Stimulated activated CD8-positive, alpha-beta memory T cell treated with anti-CD3 and anti-CD28 coated beads, Interleukin-12 subunit alpha, Interleukin-12 subunit beta, amount 100 ng/mL, for 24 hours (primary cell): Measurements from ENCODE around the gene PLEK.
"Not testable (repeated sequence)": the region's sequence is repeated elsewhere in the genome, so short reads cannot be mapped to it uniquely, and the experiment has no call there.

Source experiments
- DNase-seq: peaks from one replicate; pipeline ENCODE4 v3.0.0-alpha.2; 2020; ENCODE audit errors: extremely low read depth

The PLEK gene

DNA sequence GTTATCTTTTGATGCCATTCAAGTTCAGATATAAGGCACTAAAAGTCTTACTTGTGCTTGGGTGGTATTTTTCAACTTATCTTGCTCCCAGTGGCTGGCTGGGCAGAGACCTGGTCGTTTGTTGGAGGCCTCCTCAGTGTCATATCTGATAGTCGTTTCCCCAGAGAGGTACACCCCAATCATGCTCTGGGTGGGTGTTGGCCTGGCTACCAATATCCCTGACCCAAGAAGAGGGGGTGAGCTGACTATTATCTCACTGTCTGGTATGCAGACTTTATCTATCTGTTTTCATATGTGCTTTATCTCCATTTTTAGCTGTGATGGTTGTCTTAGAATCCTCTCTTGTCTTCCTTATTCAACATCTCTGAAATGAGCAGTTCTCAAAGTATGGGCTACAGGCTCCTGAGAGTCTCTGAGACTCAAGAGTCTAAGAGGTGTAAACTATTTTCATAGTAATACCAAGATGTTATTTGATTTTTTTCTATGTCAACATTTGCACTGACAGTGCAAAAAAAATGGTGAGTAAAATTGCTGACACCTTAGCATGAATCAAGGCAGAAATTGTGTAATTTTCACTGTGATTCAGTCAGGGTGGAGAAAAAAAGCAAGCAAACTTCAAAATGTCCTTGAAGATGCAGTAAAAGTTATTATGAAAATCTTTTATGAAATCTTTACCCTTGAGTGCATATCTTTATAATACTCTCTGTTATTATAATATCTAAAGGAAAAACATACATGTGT, 12.3 kb upstream of the PLEK start:
- no peak for DNase-seq

DNA sequence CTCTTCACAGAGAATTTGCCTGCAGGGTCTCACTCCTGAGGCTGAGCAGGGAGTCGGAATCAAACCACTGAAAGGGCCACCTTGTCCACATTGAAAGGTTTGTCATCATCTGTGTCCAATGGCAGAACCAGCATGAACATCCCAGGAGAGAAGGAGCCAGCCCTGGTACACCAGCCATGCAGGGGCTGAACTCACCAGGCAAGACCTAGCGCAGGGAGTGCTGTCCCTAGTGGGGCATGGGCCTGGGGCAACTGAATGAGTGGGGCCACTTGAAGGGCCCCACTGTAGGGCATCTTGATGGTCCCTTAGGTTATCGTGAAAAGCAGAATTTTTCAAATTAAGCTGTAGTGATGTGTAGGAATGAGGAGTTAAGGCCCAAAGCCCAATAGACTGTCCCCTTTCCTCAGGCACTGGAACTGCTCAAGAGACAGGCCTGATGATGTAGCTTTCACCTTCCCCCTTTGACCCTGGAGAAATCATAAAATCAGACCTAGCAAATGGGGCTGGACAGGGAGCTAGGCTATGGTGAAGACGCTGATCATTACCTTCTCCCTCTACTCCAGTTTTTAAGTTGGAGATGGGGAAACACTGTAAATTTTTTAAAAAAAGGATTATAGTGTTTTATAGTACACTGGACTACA, 8.4 kb upstream of the PLEK start:
- DNase-seq = no peak

DNA sequence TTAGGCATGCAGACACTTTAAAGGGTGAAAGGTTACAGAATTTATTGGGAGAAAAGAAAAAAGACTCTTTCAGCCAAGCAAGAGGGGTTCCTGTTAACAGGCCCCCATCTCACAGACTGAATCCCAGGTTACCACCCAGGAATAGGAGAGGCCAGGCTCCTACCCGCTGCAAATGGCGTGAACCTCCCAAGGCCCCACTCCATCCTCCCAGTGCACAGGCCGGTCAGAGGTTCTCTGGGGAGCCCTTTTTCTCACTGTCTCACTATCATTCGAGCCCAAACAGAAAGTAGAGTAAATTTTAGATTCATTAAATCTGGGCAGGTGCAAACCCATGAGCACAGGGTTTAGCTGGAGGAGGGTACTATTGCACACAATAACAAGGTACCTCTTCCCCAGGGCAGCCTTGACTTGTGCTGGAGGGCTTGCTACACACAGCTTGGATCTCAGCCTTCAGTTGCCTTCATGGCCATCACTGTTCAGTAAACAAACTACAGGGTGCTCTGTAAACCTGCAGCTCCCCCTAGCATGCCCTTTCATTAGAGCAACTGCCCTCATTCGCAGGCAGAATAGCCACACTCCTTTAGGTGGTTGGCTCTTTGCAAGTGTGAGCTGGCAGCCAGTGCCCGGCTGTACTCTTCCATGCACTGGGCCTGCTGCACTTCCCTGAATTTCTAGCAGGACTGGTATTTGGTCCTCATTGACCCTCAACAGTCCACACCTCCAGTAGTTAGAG, 7.3 kb upstream of the PLEK start:
- no peak for DNase-seq

DNA sequence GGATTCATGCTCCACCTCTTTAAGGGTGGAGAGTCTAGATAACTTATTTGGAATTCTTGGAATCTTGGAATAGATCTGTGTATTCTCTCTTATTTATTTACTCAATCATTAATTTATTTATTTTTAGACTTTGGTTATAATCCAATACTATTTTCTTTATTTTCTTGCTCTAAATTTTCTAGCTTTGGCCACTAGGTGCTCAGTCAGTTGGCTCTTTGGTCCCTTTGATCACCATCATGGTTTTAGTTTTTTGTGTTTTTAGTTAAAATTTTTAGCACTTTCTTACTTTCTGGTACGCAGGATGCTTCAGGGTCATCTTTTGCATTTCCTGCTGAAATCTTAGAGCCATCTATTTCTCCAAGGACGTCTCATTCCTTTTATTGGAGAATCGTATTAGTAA, 5.2 kb upstream of the PLEK start:
- DNase-seq = no peak

DNA sequence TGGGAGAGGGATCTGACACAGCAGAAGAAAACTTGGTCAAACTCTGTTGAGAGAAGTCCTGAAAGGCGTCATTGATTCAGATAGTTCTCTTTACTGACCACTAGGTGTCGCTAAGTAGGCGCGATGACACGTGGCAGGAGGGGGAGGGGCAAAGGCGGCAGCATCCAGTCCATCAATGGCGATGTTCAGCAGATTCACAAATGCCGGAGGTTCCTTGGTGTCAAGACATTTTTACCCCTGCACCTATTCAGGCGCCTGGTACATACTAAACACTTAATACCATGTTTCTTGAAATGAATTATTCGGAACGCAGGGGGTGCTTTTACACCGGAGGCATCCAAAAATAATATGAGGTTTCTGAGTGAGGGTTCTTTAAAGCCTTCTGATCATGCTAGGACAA, 3.0 kb upstream of the PLEK start:
- DNase-seq = peak; percentile 53

DNA sequence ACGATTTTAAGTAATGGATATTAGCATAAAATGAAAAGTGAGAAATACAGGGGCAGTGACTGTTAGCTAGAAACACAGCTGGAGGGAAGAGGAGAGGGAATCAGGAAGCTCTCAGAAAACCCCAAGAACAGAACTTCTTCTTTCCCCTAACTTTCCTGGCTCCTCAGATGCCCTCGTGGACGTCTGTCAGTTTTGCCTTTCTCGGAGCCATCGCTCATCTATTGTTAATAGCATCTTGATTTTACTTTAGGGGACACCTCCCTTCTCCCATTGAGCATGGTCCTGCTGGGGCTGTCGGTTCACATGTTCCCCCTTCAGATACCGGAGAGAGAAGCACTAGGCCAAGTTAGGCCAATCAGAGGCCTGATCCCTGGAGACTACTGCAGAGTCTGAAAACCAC, 2.3 kb upstream of the PLEK start:
- DNase-seq = no peak

DNA sequence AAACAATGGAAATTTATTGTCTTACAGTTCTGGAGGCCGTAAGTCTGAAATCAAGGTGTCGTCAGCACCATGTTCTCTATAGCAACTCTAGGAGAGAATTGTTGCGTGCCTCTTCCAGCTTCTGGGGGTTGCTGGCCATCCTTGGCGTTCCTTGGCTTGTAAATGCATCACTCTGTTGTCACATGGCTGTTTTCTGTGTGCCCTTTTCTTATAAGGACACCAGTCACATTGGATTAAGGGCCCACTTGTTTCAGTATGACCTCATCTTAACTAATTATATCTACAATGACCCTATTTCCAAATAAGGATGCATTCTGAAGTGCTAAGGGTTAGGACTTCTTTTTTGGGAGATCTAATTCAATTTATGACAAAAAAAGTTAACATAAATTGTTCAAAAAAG, 1.4 kb upstream of the PLEK start:
- no peak for DNase-seq

DNA sequence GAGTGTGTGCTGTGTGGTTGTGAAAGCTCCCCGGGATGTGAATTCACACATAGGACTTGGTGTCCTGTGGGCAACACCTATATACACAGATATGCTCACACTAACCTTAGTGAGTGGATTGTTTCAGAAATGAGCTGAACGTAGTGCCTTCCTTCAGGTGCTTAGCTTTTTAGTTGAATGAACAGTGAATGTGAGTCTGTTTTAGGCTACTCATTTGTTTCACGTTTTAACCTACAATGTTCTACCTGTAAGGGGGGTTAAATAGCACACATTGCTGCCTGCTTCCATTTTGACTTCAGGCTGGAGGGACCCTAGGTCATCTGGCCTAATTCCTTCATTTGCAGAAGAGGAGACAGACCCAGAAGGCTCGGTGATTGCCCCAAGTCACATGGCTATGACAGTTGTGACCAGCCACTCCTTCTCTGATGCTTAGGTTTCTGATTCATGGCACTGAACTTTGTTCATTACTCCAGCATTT, 1.0 kb downstream of the PLEK start:
- no peak for DNase-seq

DNA sequence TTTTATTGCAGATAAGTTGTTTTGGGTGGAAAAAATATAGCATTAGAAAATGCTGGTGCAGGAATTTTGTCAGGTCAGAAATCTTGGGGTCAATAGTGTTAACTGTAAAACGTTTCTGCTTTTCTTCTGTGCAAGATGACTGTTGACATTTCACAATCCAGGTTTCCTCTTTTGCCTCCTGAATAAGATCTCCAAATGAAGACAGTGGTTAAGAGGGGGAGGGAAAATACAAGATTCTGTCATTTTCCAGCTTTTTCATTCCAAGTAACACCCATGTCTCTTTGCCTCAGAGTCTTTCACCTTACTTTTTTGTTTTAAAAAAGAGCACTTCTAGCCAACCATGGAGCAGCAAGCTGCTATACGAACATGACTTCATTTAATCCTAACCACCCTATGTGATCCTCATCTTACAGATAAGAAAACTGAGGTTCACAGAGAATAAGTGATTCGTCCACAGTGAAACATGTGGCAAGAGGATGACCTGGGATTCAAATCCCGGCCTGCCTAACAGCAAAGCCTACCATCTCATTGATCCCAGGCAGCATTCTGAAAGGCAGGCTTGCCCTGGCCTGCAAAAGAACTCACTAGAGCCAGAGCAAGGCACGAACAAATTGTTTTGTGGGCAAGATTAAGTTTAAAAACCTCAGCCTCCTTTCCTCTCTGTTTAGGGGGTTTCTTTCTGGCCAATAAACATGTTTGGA, 3.0 kb downstream of the PLEK start:
- no peak for DNase-seq

DNA sequence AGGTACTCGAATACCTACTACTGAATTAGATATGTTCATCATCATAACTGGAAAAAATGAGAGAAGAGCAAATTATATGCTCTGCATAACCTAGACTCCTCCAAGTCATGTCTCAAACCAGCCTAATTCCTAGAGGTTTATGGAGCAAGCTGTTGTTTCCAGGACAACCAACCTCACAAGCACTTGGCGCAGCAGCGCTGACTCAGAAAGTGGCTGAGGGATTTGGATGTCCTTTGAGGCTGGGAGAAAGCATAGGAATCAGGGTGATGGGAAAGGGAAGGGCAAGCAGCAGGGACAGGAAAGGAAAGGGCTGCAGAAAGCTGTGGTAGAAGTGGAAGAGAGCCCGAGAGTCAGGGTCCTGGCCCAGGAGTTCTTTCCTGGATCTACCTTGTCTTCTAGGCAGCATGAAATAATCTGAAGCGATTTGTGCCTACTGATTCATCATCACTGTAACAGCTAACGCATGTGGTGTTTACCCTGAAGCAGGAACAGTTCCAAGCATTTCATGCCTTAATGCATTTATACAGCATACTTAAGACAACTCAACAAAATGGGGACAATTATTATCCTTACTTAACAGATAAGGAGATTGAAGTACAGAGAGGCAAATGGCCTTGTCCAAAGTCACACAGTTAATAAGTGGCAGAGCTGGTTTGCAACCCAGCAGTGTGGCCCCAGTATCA, 3.7 kb downstream of the PLEK start:
- no peak for DNase-seq

DNA sequence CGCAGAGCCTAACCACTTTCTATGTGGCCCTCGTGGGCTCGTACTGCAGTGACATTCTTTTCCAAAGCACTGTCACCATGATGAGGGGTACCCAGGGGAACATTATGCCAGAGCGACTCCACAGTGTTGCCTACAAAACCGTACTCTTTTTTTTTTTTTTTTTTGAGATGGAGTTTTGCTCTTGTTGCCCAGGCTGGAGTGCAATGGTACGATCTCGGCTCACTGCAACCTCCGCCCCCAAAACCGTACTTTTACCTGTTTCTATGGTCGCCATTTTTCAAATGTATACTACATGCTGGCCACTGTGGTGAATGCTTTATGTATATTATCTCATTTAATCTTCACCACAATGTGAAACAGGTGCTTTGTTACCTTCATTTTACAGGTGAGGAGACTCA, 4.3 kb downstream of the PLEK start:
- no peak for DNase-seq

DNA sequence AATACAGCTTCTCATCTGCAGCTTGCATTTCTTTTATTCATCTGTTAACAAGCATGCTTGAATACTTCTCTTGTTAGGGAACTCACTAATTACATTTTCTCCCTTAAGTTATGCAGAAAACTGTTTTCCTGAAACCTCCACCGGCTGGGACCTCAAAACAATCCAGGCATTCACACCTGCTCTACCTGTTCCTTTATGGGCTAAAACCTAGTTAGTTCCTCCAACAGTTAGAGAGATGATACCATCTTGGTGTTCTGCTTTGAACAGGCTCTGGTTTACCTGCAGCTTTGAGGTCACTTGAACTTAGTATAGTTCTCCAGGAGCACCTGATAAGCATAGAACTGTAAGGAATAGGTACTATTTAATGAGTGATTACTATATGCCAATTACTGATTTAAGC, 6.1 kb downstream of the PLEK start:
- DNase-seq = no peak

DNA sequence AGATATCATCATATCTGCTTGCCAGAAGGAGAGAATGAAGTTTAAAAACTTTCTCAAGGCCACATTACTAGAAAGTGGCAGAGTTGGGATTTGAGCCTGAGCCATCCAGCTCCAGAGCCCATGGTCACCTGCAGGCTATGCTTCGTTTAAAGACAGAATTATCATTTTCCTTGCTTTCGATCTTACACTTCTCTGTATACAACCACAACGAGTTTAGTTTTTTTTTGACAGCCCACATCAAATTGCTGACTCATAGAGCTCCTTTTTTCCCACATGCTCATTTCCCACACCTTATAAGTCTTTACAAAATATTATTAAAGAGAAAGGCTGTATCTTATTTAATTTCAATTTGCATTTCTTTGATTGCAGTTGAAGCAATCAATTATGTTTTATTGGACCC, 6.5 kb downstream of the PLEK start:
- no peak for DNase-seq

DNA sequence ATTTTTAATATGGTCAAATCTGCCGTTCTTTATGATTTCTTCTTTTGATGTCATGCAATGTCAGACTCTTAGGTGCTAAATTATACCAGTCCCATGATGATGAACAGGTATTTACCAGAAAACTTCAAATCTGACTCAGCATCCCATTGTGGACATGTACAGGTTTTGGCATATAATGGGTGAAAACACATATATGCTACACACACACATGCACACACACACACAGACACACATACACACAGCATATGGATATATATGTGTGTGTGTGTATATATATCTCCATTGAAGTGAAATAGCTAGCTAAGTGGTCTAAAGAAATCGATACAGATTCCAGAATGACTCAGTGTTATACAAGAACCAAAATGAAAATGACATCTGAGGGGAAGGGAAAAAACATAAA, 7.4 kb downstream of the PLEK start:
- DNase-seq = no peak

DNA sequence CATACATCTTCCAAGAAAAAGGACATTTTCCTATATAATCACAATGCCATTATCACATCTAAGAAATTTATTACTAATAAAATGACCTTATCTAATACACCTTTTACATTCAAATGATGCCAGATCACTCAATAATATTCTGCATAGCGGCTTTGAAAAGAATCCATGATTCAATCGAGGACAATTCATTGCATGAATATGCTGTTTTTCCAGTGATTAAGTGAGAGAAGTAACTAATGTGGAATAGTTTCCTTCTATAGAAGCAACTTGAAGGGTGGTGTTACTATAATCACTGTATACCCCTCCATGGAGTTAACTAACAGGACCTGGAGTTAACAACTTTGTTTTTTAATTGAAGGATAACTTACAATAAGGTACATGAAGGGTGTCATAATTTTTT, 9.1 kb downstream of the PLEK start:
- DNase-seq = no peak

DNA sequence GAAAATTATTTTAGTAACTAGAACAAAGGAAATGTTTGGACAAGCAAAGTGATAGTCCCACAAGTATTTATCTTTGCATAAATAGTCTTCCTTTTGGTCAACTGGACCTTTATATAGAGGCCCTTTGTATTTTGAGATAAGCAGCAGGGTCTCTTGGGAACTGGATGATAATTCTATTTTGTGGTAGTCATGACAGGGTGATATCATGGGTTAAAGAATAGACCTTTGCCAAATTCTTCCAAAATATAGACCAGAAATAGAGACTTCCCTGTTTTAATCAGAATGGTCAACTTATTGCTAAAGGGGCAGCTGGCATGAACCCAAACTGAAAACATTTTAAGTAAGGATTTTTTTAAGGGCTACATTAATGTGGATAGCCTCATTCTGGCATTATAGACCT, 10.5 kb downstream of the PLEK start:
- DNase-seq = no peak

DNA sequence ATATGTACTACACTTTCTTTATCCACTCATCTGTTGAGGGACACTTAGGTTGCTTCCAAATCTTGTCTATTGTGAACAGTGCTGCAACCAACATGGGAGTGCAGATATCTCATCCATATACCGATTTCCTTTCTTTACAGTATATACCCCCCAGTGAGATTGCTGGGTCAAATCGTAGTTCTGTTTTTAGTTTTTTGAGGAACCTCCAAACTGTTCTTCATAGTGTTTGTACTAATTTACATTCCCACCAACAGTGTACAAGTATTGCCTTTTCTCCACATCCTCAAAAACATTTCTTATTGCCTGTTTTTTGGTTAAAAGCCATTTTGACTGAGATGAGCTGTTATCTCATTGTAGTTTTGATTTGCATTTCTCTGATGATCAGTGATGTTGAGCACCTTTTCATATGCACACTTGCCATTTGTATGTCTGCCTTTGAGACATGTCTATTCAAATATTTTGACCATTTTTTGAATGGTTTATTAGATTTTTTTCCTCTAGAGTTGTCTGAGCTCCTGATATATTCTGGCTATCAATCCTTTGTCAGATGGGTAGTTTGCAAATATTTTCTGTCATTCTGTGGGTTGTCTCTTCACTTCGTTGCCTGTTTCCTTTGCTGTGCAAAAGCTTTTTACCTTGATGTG, 12.2 kb downstream of the PLEK start:
- no peak for DNase-seq

DNA sequence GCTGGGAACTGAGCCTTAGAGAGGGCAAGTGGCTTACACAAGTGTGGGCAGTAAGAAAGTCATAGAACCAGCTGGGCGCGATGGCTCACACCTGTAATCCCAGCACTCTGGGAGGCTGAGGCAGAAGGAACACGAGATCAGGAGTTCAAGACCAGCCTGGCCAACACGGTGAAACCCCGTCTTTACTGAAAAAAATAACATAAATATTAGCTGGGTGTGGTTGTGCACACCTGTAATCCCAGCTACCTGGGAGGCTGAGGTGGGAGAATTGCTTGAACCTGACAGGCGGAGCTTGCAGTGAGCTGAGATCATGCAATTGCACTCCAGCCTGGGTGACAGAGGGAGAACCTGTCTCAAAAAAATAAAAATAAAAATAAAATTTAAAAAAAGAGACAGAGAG, 13.7 kb downstream of the PLEK start:
- DNase-seq = not testable (repeated sequence)

DNA sequence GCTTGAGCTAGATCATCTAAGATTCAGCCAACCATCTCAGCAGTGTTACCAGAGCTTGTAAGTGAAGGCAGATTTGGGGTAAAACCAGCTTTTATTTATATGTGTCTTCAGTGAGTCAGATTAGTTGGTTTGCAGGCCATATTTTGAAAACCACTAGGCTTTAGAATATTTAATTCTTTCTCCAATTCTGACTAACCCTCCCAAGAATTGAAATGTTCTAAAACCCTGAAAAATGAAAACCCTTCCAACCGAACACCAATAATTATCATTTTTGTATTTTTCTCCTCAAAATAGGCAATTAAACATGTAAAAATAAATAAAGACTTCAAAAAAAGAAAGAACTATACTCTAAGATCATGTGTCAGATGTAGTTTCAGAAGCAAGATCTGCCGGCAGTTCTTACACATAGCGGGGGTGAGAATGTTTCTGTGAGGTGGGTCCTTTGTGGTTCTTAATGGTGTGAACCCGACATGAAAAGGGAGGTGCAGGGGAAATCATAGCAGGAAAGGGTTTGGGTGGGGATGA, 14.2 kb downstream of the PLEK start:
- DNase-seq = no peak

DNA sequence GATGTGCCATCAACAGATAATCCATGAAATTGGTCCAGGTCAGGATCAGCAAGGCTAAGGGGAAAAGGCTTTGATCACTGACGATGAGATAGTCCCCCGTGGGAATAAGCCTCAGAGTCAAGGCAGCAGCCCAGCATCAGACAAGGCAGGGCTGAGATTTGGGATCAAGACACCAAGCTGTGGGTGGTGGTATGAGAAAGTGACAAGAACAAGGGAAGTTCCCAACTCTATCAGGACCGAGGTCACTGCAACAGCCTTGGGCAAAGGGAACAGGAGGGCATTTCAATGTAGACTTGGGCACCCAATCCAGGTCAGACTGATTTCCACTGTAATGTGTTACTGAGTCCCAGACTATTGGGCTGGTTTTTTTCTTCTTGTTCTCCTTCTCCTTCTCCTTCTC, 18.7 kb downstream of the PLEK start:
- DNase-seq = no peak

DNA sequence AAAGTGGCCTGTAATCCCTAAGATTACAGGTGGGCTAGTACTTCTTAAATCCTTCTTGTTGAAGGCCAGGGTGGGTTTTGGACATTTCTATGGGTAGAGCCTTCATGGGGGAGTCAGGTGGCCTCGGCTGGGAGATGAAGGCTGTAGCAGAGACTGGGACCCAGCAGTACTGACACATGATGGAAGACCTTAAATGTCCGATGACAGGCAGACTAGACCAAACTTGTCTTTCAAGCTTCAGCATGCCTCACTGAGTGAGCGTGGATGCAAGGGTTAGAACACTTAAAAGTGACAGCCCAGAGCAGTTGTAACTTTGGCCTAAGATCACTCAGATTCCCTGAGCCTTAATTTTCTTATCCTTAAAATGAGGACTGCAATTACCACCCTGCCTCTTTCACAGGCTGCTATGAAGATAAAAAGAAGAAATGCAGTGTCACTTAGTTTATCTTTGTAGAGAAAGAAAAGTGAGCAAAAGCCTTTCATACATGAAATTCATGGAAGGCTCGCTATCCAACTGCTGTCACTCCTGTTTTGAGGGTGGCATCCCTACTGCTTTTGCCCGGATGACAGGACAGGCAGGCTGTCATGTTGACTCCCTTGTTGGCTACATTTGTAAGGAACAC, 19.5 kb downstream of the PLEK start:
- DNase-seq = no peak
